Measurements from ENCODE around the gene GRIK4. TPM values are rescaled to one million over a fixed set of nuclear protein-coding genes. Genes with fewer than 3 reads are reported as not detected.

Gene GRIK4
- total RNA-seq, 2 experiments from 2014 or later = not detected

DNA sequence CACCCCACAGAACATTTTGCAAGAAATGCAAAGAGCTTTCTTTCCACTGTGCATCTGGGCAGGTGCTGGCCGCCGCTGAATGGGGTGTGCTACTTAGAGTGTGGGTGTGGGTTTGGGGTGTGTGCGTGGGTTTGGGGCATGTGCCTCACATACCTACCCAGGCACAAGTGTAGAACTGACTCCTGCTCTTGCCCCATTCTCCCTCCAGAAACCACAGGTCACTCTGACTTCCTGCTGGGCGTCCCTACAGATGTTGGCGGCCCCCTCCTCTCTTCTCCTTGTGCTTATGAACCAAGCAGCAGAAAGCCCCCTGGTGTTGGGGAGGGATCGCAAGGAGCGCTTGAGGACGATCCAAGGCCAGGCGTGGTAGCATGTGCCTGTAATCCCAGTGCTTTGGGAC lies 63.9 kb downstream of the GRIK4 start:
- ChIA-PET CTCF (no interaction called here), POLR2A (no interaction called here)
- Histone ChIP-seq H3K9me3 (ENCODE audit: control insufficient read depth in 1 of 2, insufficient read depth in 1 of 2, low read length in 2 of 2) (no peaks in the 10 kb centered on the region), H3K27me3 (ENCODE audit: control insufficient read depth in 1 of 2, insufficient read depth in 2 of 2, low read length in 2 of 2) (peaks cover 2 to 5% of the 10 kb centered on the region in 2 experiments), H3K36me3 (ENCODE audit: insufficient read depth, low read length) (no peaks in the 10 kb centered on the region), H3K4me1 (ENCODE audit: insufficient read depth, low read length) (no peaks in the 10 kb centered on the region), H3K27ac (ENCODE audit: low read depth in 1 of 2, low read length in 2 of 2) (no peak overlapping the region), H3K4me3 (ENCODE audit: low read length) (no peak overlapping the region)
- no peaks in the 10 kb centered on the region for H3K4me1 Mint-ChIP-seq (ENCODE audit: low read depth)
- no peak overlapping the region for H3K27ac Mint-ChIP-seq
- no peak for DNase-seq
- no peak for ATAC-seq (ENCODE audit: poor library complexity)
- H3K27me3 Mint-ChIP-seq = peaks cover 56% of the 10 kb centered on the region
- no peaks in the 10 kb centered on the region for H3K9me3 Mint-ChIP-seq
- intact Hi-C loops (cut with DNase I, micrococcal nuclease) = loop anchor here in 1 of 2 experiments (10.0 kb wide), 1 partner anchor 191 kb away; no protein-coding TSS in a partner anchor
- TF ChIP-seq, protein P1, sequence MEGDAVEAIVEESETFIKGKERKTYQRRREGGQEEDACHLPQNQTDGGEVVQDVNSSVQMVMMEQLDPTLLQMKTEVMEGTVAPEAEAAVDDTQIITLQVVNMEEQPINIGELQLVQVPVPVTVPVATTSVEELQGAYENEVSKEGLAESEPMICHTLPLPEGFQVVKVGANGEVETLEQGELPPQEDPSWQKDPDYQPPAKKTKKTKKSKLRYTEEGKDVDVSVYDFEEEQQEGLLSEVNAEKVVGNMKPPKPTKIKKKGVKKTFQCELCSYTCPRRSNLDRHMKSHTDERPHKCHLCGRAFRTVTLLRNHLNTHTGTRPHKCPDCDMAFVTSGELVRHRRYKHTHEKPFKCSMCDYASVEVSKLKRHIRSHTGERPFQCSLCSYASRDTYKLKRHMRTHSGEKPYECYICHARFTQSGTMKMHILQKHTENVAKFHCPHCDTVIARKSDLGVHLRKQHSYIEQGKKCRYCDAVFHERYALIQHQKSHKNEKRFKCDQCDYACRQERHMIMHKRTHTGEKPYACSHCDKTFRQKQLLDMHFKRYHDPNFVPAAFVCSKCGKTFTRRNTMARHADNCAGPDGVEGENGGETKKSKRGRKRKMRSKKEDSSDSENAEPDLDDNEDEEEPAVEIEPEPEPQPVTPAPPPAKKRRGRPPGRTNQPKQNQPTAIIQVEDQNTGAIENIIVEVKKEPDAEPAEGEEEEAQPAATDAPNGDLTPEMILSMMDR (IDR thresholded peaks at IDR 0.05) = no peak
- no peaks in the 10 kb centered on the region for H3K36me3 Mint-ChIP-seq (ENCODE audit: low read depth)
- H3K4me3 Mint-ChIP-seq = no peak overlapping the region

DNA sequence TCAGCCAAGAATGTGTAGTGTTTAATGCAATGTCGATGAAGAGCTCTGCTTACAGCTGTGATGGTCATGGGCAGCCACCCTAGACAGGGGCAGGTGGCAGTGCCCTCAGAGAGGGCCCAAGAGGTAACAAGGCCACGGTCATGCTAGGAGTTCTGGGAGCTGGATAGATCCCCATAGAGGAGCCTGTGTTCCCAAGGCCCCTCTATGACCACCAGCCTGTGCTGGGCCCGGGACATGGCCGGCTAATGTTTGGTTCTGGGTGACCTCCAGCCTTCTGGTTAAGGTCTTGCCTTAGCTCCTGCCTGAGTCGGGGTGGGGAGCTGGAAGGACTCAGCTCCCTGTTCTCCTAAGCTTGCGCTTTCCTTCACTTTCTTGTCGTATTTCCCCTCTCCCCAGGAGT lies 65.1 kb downstream of the GRIK4 start:
- Histone ChIP-seq H3K27me3 (ENCODE audit: control insufficient read depth in 1 of 2, insufficient read depth in 2 of 2, low read length in 2 of 2) (peaks cover 2 to 5% of the 10 kb centered on the region in 2 experiments), H3K4me3 (ENCODE audit: low read length) (no peak overlapping the region), H3K36me3 (ENCODE audit: insufficient read depth, low read length) (no peaks in the 10 kb centered on the region), H3K9me3 (ENCODE audit: control insufficient read depth in 1 of 2, insufficient read depth in 1 of 2, low read length in 2 of 2) (no peaks in the 10 kb centered on the region), H3K4me1 (ENCODE audit: insufficient read depth, low read length) (no peaks in the 10 kb centered on the region), H3K27ac (ENCODE audit: low read depth in 1 of 2, low read length in 2 of 2) (no peak overlapping the region)
- Mint-ChIP-seq H3K36me3 (ENCODE audit: low read depth) (no peaks in the 10 kb centered on the region), H3K9me3 (no peaks in the 10 kb centered on the region), H3K27ac (no peak overlapping the region), H3K4me3 (no peak overlapping the region), H3K4me1 (ENCODE audit: low read depth) (no peaks in the 10 kb centered on the region), H3K27me3 (peaks cover 49% of the 10 kb centered on the region)
- TF ChIP-seq, protein P1 (IDR thresholded peaks at IDR 0.05) = no peak
- intact Hi-C loops (cut with DNase I, micrococcal nuclease) = loop anchor here in 1 of 2 experiments (10.0 kb wide), 1 partner anchor 192 kb away; no protein-coding TSS in a partner anchor
- ChIA-PET CTCF (interaction anchor here (0.5 kb wide), 1 partner anchor 1094 kb away, joined by 3 read pairs; no protein-coding TSS in a partner anchor), POLR2A (no interaction called here)
- no peak for ATAC-seq (ENCODE audit: poor library complexity)
- DNase-seq = no peak

DNA sequence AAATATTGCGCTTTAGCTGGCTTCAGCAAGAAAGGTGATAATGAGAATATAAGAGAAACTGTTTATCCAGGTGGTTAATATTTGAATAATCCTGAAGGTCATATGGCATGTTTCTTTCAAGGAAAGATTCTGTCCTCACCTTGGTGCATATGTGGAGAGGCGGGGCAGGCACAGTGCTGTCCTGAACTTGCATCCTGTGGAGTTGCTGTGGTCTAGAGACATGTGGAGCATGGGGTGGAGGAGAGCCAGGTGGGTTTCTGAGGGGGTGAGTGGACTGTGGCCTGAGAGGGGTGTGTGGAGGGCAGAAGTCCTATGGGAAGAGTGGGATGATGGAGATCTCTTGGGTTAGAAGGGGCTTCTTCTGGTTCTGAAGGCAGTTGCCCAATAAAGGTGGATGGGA lies 65.5 kb downstream of the GRIK4 start:
- H3K27me3 Mint-ChIP-seq = peaks cover 45% of the 10 kb centered on the region
- DNase-seq (no peak), ATAC-seq (ENCODE audit: poor library complexity) (no peak)
- POLR2A ChIA-PET = no interaction called here
- H3K4me3 Mint-ChIP-seq = no peak overlapping the region
- Histone ChIP-seq H3K4me3 (ENCODE audit: low read length) (no peak overlapping the region), H3K27ac (ENCODE audit: low read depth in 1 of 2, low read length in 2 of 2) (no peak overlapping the region), H3K27me3 (ENCODE audit: control insufficient read depth in 1 of 2, insufficient read depth in 2 of 2, low read length in 2 of 2) (peaks cover 0 to 5% of the 10 kb centered on the region in 2 experiments), H3K36me3 (ENCODE audit: insufficient read depth, low read length) (no peaks in the 10 kb centered on the region), H3K4me1 (ENCODE audit: insufficient read depth, low read length) (no peaks in the 10 kb centered on the region), H3K9me3 (ENCODE audit: control insufficient read depth in 1 of 2, insufficient read depth in 1 of 2, low read length in 2 of 2) (no peaks in the 10 kb centered on the region)
- H3K36me3 Mint-ChIP-seq (ENCODE audit: low read depth) = no peaks in the 10 kb centered on the region
- TF ChIP-seq, protein P1 (IDR thresholded peaks at IDR 0.05) = no peak
- H3K4me1 Mint-ChIP-seq (ENCODE audit: low read depth) = no peaks in the 10 kb centered on the region
- H3K9me3 Mint-ChIP-seq = no peaks in the 10 kb centered on the region
- intact Hi-C loops (cut with DNase I, micrococcal nuclease) = loop anchor here in 1 of 2 experiments (10.0 kb wide), 1 partner anchor 192 kb away; no protein-coding TSS in a partner anchor
- H3K27ac Mint-ChIP-seq = no peak overlapping the region
- CTCF ChIA-PET = no interaction called here

All from CD4-positive, alpha-beta T cell (primary cell).